ENCODE results near the gene ZNF276. TPM values are rescaled to one million over a fixed set of nuclear protein-coding genes. Genes with fewer than 3 reads are reported as not detected.

ZNF276 gene
- total RNA-seq, 1 donor from 2014 or later: 16.2 TPM

GRCh38 chr16:89787365-89787805 is 66.0 kb downstream of the ZNF276 start:
- Mint-ChIP-seq H3K9me3 (ENCODE audit: low read depth) (no peaks in the 10 kb centered on the region), H3K27ac (ENCODE audit: unreplicated experiment) (no peak overlapping the region), H3K4me1 (ENCODE audit: low read depth) (no peaks in the 10 kb centered on the region), H3K27me3 (ENCODE audit: low read depth) (no peaks in the 10 kb centered on the region), H3K4me3 (ENCODE audit: unreplicated experiment) (no peak overlapping the region), H3K36me3 (ENCODE audit: low read depth) (peaks cover 9% of the 10 kb centered on the region)
- TF ChIP-seq CTCF (IDR thresholded peaks at IDR 0.05): no peak
- no peak for DNase-seq (ENCODE audit: low spot score)

Other genes with a start within 250 kb of the ZNF276 start
- gene ANKRD11, start 231.0 kb upstream of the ZNF276 start, total RNA-seq: 106 to 185 TPM (median 180 TPM) in 3 replicates
- 84.6 to 127 TPM (median 87.6 TPM) in 3 replicates for gene SPG7, start 213.1 kb upstream of the ZNF276 start, total RNA-seq
- gene RPL13, start 160.9 kb upstream of the ZNF276 start, total RNA-seq: 1,149 to 1,324 TPM (median 1,165 TPM) in 3 replicates
- gene CPNE7, start 145.8 kb upstream of the ZNF276 start, total RNA-seq: 15.5 to 41.7 TPM (median 16.3 TPM) in 3 replicates
- gene DPEP1, start 107.9 kb upstream of the ZNF276 start, total RNA-seq: not detected in 3 replicates
- gene CHMP1A, start 63.8 kb upstream of the ZNF276 start, total RNA-seq: 65.3 to 76.8 TPM (median 69.9 TPM) in 3 replicates
- gene SPATA33, start 63.7 kb upstream of the ZNF276 start, total RNA-seq: 8.8 to 12.6 TPM (median 10.3 TPM) in 3 replicates
- 43.7 to 63.0 TPM (median 45.8 TPM) in 3 replicates for gene CDK10, start 34.8 kb upstream of the ZNF276 start, total RNA-seq
- 7.0 to 10.3 TPM (median 9.3 TPM) in 3 replicates for gene SPATA2L, start 19.8 kb upstream of the ZNF276 start, total RNA-seq
- gene VPS9D1, start 639 bp upstream of the ZNF276 start, total RNA-seq: 20.3 to 26.6 TPM (median 20.4 TPM) in 3 replicates
- 5.9 to 20.2 TPM (median 6.5 TPM) in 3 replicates for gene FANCA, start 95.1 kb downstream of the ZNF276 start, total RNA-seq
- gene SPIRE2, start 106.9 kb downstream of the ZNF276 start, total RNA-seq: 1.4 to 3.2 TPM (median 1.4 TPM) in 3 replicates
- 200 to 237 TPM (median 212 TPM) in 3 replicates for gene TCF25, start 152.1 kb downstream of the ZNF276 start, total RNA-seq
- 3.2 to 7.9 TPM (median 4.2 TPM) in 3 replicates for gene MC1R, start 197.3 kb downstream of the ZNF276 start, total RNA-seq
- gene TUBB3, start 201.8 kb downstream of the ZNF276 start, total RNA-seq: 97.1 to 117 TPM (median 104 TPM) in 3 replicates
- 69.0 to 77.4 TPM (median 70.4 TPM) in 3 replicates for gene DEF8, start 227.2 kb downstream of the ZNF276 start, total RNA-seq

Data from chondrocyte (in vitro differentiated cells).